BLaER1 treated with 17β-estradiol and CSF1 and Interleukin-3, amounts not matched to agents 10 nM and 100 nM (cell line): ENCODE data around the gene PRCD.
"Not testable (repeated sequence)": the region's sequence is repeated elsewhere in the genome, so short reads cannot be mapped to it uniquely, and the experiment has no call there.

Source experiments
- H3K27ac ChIP-seq, 11 experiments: shearing (Covaris generic); formaldehyde crosslinking; 2 replicates each; pipeline ENCODE4 v1.8.1; 2022
- H3K27me3 ChIP-seq, 11 experiments: shearing (Covaris generic); formaldehyde crosslinking; 2 replicates each; pipeline ENCODE4 v1.8.1; 2022
- H3K36me3 ChIP-seq, 11 experiments: shearing (Covaris generic); formaldehyde crosslinking; 2 replicates each; pipeline ENCODE4 v1.8.1; 2022
- H3K4me1 ChIP-seq, 10 experiments: shearing (Covaris generic); formaldehyde crosslinking; 2 replicates each; pipeline ENCODE4 v1.8.1; 2022
- H3K4me2 ChIP-seq, 11 experiments: shearing (Covaris generic); formaldehyde crosslinking; 2 replicates each; pipeline ENCODE4 v1.8.1; 2022
- H3K4me3 ChIP-seq, 10 experiments: shearing (Covaris generic); formaldehyde crosslinking; 2 replicates each; pipeline ENCODE4 v1.8.1; 2022
- H3K9ac ChIP-seq, 11 experiments: shearing (Covaris generic); formaldehyde crosslinking; 2 replicates each; pipeline ENCODE4 v1.8.1; 2022
- H3K9me3 ChIP-seq, 11 experiments: shearing (Covaris generic); formaldehyde crosslinking; replicated peaks in 1 of 11; 2 replicates each; pipeline ENCODE4 v1.8.1; 2022
- H4K20me1 ChIP-seq, 11 experiments: shearing (Covaris generic); formaldehyde crosslinking; 2 replicates each; pipeline ENCODE4 v1.8.1; 2022
- Cebpa-rat ChIP-seq, 11 experiments: shearing (Covaris generic); IDR thresholded peaks; 2 replicates each; pipeline ENCODE4 v1.8.1; 2022

PRCD gene

GRCh38 chr17:76510831-76511244 is 29.0 kb upstream of the PRCD start:
- Histone ChIP-seq H3K4me2 (peak overlapping the region in 7 of 11 experiments; percentile 79 to 88 (median 82); a peak in 9 of 22 replicates), H3K27ac (peak overlapping the region in 4 of 11 experiments; percentile 12 to 62 (median 32); a peak in 5 of 22 replicates), H3K27me3 (no peaks in the 10 kb centered on the region), H3K4me3 (no peak overlapping the region), H4K20me1 (no peaks in the 10 kb centered on the region), H3K9ac (no peak overlapping the region), H3K4me1 (peaks cover 50 to 78% (median 60%) of the 10 kb centered on the region in 10 experiments), H3K36me3 (no peaks in the 10 kb centered on the region), H3K9me3 (no peaks in the 10 kb centered on the region)
- no peak for TF ChIP-seq Cebpa-rat (IDR thresholded peaks at IDR 0.05)

GRCh38 chr17:76511668-76512365 is 28.0 kb upstream of the PRCD start:
- TF ChIP-seq Cebpa-rat (IDR thresholded peaks at IDR 0.05), result peak in 6 of 11 experiments; percentile 27 to 75 (median 38); a peak in 5 of 22 replicates
- peak overlapping the region; percentile 59 to 88 (median 80); a peak in 21 of 22 replicates for H3K4me2 ChIP-seq
- H3K4me1 ChIP-seq, result peaks cover 52 to 78% (median 63%) of the 10 kb centered on the region in 10 experiments
- H3K27me3 ChIP-seq, result no peaks in the 10 kb centered on the region
- no peaks in the 10 kb centered on the region for H4K20me1 ChIP-seq
- peak overlapping the region in 10 of 11 experiments; percentile 14 to 62 (median 40); a peak in 10 of 22 replicates for H3K9ac ChIP-seq
- H3K4me3 ChIP-seq, result no peak overlapping the region
- H3K27ac ChIP-seq, result peak overlapping the region; percentile 14 to 91 (median 87); a peak in 18 of 22 replicates
- H3K36me3 ChIP-seq, result no peaks in the 10 kb centered on the region
- H3K9me3 ChIP-seq, result no peaks in the 10 kb centered on the region

GRCh38 chr17:76512366-76513305 is 27.2 kb upstream of the PRCD start:
- no peaks in the 10 kb centered on the region for H3K9me3 ChIP-seq
- no peaks in the 10 kb centered on the region for H3K27me3 ChIP-seq
- no peak overlapping the region for H3K4me3 ChIP-seq
- peaks cover 55 to 83% (median 69%) of the 10 kb centered on the region in 10 experiments for H3K4me1 ChIP-seq
- TF ChIP-seq Cebpa-rat (IDR thresholded peaks at IDR 0.05), result no peak
- H3K4me2 ChIP-seq, result peak overlapping the region; percentile 59 to 88 (median 80)
- H3K9ac ChIP-seq, result peak overlapping the region in 10 of 11 experiments; percentile 14 to 62 (median 40); a peak in 16 of 22 replicates
- no peaks in the 10 kb centered on the region for H4K20me1 ChIP-seq
- H3K27ac ChIP-seq, result peak overlapping the region; percentile 35 to 91 (median 88); a peak in 21 of 22 replicates
- H3K36me3 ChIP-seq, result no peaks in the 10 kb centered on the region

GRCh38 chr17:76513306-76513692 is 26.5 kb upstream of the PRCD start:
- Histone ChIP-seq H3K27me3 (no peaks in the 10 kb centered on the region), H3K4me1 (peaks cover 60 to 89% (median 75%) of the 10 kb centered on the region in 10 experiments), H3K36me3 (no peaks in the 10 kb centered on the region), H3K4me3 (no peak overlapping the region), H3K9ac (peak overlapping the region in 8 of 11 experiments; percentile 21 to 84 (median 44); a peak in 9 of 22 replicates), H3K27ac (peak overlapping the region; percentile 35 to 91 (median 88); a peak in 20 of 22 replicates), H3K4me2 (peak overlapping the region; percentile 59 to 88 (median 80)), H4K20me1 (no peaks in the 10 kb centered on the region), H3K9me3 (no peaks in the 10 kb centered on the region)
- no peak for TF ChIP-seq Cebpa-rat (IDR thresholded peaks at IDR 0.05)

GRCh38 chr17:76514355-76514754 is 25.5 kb upstream of the PRCD start:
- Histone ChIP-seq H3K4me2 (peak overlapping the region; percentile 65 to 88 (median 80); a peak in 21 of 22 replicates), H3K27ac (peak overlapping the region; percentile 81 to 91 (median 88)), H3K4me1 (peaks cover 60 to 99% (median 84%) of the 10 kb centered on the region in 10 experiments), H3K9ac (peak overlapping the region in 9 of 11 experiments; percentile 43 to 84 (median 75); a peak in 11 of 22 replicates)
- not testable (repeated sequence) for H3K4me3 ChIP-seq, H3K9me3 ChIP-seq, H4K20me1 ChIP-seq, H3K36me3 ChIP-seq, H3K27me3 ChIP-seq

GRCh38 chr17:76515274-76515949 is 24.4 kb upstream of the PRCD start:
- peak overlapping the region; percentile 68 to 84 (median 79) for H3K9ac ChIP-seq
- H3K27me3 ChIP-seq, result peaks cover 0 to 2% (median 0%) of the 10 kb centered on the region in 11 experiments; a peak in 1 of 22 replicates
- peak overlapping the region in 7 of 10 experiments; percentile 3 to 47 (median 18); a peak in 8 of 20 replicates for H3K4me3 ChIP-seq
- TF ChIP-seq Cebpa-rat (IDR thresholded peaks at IDR 0.05), result peak; percentile 60 to 97 (median 90); a peak in 20 of 22 replicates
- no peaks in the 10 kb centered on the region for H3K36me3 ChIP-seq
- H4K20me1 ChIP-seq, result no peaks in the 10 kb centered on the region
- peaks cover 60 to 96% (median 86%) of the 10 kb centered on the region in 10 experiments for H3K4me1 ChIP-seq
- peak overlapping the region; percentile 65 to 88 (median 80) for H3K4me2 ChIP-seq
- H3K9me3 ChIP-seq, result no peaks in the 10 kb centered on the region
- peak overlapping the region; percentile 81 to 91 (median 88) for H3K27ac ChIP-seq

- H3K9ac ChIP-seq, result no peak overlapping the region
- H3K4me2 ChIP-seq, result peak overlapping the region; percentile 42 to 88 (median 61)
- H3K4me1 ChIP-seq, result peaks cover 55 to 97% (median 82%) of the 10 kb centered on the region in 10 experiments
- H3K27ac ChIP-seq, result peak overlapping the region in 5 of 11 experiments; percentile 24 to 91 (median 41); a peak in 3 of 22 replicates
- H3K4me3 ChIP-seq, result no peak overlapping the region
- no peaks in the 10 kb centered on the region for H3K36me3 ChIP-seq
- no peak for TF ChIP-seq Cebpa-rat (IDR thresholded peaks at IDR 0.05)
- peaks cover 0 to 4% (median 0%) of the 10 kb centered on the region in 11 experiments; a peak in 1 of 22 replicates for H3K27me3 ChIP-seq
- no peaks in the 10 kb centered on the region for H3K9me3 ChIP-seq
- no peaks in the 10 kb centered on the region for H4K20me1 ChIP-seq
Observed at GRCh38 chr17:76517638-76518038, 22.2 kb upstream of the PRCD start.
